Measurements from ENCODE around the gene DST. TPM values are rescaled to one million over a fixed set of nuclear protein-coding genes. Genes with fewer than 3 reads are reported as not detected.

DST gene
- total and polyA plus RNA-seq, 2 of the 8 experiments (the other 6 are each of a cell fraction or from before 2014, with no cell fraction given) = 49.4 to 116 TPM

- TF ChIP-seq CHD7 (IDR thresholded peaks at IDR 0.05; ENCODE audit: insufficient replicate concordance, low read length) (no peak), USF2 (IDR thresholded peaks at IDR 0.05; ENCODE audit: low read length) (no peak), SIN3A (conservative IDR thresholded peaks at IDR 0.05 in 1 of 2, IDR thresholded peaks at IDR 0.05 in 1 of 2; ENCODE audit: low read depth in 1 of 2, low read length in 2 of 2) (no peak)
Measured at GRCh38 chr6:56579155-56579851, 63.4 kb downstream of the DST start (continued).
